HG03045 (cell line): ENCODE measurements around the gene TCF3.

Source experiments
- ATAC-seq: cut with Tn5 transposase; IDR thresholded peaks from one replicate; pipeline ENCODE4 v1.9.1; 2021; ENCODE audit warnings: mild to moderate bottlenecking, moderate library complexity; ENCODE audit not compliant: unreplicated experiment

Gene TCF3

DNA sequence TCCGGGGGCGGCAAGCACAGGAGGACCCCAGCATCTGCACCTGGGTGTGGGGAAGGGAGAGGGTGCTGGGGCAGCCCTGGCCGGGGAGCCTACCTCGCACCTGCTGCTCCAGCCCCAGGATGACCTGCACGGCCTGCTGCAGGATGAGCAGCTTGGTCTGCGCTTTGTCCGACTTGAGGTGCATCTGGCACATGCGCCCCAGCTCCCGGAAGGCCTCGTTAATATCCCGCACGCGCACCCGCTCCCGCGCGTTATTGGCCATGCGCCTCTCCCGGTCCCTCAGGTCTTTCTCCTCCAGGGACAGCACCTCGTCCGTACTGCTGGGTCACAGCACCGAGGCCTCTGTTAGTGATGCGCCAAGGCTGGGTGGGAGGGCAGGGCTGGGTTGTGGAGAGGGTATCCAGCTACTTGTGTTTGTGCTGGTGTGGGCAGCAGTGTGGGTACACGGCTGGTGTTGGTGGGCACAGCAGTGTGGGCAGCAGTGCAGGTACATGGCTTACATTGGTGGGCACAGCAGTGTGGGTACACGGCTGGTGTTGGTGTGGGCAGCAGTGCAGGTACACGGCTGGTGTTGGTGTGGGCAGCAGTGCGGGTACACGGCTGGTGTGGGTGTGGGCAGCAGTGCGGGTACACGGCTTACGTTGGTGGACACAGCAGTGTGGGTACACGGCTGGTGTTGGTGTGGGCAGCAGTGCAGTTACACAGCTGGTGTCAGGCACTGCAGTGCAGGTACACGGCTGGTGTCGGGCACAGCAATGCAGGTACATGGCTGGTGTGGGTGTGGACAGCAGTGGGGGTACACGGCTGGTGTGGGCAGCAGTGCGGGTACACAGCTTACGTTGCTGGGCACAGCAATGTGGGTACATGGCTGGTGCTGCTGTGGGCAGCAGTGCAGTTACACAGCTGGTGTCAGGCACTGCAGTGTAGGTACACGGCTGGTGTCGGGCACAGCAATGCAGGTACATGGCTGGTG is 40.0 kb downstream of the TCF3 start:
- no peak for ATAC-seq

DNA sequence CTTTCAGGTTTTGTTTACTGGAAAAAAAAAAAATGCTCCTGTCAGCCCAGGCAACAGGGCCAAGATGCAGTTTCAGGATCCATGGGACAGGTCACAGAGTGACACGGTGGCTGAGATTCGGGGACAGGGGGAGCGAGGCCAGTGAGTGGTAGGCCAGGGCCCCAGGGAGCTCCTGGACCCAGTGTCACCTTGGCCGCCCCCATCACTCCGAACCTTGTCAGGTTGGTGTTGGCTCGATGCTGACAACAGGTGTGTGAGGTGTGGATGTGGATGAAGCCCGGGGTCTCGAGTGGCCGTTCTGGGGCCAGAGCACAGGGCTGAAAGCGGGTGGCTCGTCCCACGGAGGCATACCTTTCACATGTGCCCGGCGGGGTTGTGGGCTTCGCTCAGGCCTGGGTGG is 41.1 kb downstream of the TCF3 start:
- no peak for ATAC-seq

- ATAC-seq: no peak
Measured at GRCh38 chr19:1610579-1610978, 41.8 kb downstream of the TCF3 start.

GRCh38 chr19:1609680-1610474 is 42.5 kb downstream of the TCF3 start:
- ATAC-seq: no peak

DNA sequence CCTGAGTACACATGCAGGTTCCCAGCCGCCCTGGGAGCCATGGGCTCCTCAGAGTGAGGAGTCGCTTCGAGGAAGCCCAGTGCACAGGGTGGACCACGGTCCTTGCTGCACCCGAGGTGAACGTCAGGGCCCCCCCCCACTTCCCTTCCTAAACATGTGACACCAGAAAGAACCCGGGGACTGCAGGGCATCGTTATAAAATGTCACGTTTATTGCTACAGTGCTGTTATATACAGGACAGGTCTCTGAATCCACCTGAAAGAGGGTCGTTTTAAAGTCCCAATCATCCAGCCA is 43.4 kb downstream of the TCF3 start:
- no peak for ATAC-seq

DNA sequence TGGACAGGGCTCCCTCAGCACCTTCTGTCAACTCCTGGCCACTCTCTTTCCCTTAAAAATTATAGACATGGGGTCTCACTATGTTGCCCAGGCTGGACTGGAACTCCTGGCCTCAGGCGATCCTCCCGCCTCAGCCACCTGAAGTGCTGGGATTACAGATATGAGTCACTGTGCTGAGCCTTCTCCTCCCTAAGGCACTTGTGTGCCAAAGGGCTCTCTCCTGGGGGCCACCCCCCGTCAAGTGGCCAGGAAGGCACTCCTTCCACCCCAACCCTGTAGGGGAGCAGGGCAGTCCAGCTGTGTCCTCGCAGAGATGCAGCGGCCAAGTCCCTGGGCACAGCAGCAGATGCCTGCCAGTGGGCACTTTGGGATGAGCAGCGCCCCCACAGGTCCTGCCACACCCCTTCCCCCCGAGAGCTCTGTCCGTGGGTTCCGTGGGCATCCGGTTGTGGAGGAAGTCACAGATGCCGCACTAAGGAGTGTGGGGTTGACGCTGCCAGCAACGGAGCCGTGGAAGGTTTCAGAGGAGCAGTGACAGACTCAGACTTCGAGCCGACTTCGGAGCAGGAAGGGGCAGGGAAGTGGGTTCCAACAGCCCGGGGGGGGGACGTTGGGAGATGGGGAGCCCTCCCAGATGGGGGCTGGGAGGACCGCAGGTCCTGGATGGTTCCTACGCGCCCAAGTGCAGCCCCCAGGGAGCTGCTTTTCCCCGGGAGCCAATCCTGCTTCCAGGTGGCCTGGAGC is 43.9 kb downstream of the TCF3 start:
- ATAC-seq: no peak

- ATAC-seq: no peak
Measured at GRCh38 chr19:1606138-1606651, 46.2 kb downstream of the TCF3 start.

DNA sequence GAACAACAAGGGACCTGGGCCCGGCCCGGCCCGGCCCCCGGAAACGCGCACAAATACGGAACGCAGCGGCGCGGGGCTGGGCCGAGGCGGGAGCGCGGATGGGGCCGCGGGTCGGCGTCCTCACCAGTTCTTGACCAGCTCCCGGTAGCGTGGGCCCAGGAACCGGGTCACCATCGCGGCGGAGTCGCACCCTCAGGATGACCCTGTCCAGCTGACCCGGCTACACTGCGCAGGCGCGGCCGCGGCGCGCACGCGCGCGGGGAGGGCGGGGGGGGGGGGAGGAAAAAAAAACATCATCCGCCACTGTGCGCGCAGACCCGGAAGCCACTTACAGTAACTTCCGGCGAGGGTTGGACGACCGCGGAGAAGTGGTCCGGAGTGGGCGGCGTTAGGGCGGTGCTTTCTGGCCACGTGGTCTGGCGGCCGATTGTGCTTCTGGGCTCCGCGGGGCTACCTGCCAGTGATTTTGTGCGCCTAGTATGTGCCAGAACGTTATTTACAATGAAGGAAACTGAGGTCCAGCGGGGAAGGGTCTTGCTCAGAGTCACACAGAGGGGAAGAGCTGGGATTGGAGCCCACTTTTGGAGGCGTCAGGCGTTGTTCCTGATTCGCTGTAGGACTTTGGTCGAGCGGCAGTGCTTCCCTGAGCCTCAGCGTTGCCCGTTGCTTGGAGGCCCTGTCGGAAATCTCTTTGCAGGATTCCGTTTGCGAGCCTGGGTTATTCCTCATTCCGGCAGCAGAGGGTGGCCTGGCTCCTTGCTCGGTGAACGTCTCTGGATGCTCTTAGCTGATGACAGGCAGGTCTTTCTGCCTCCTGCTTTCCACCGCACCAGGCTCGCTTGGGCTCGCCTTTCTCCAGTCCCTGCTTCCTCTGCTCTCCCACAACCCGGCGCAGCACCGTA is 46.9 kb downstream of the TCF3 start, which contains the start of gene UQCR11:
TSS of gene UQCR11 (minus strand) at position 227 of the 902 bp plus-strand sequence. CDS start at position 174, 53 bp downstream.
- peak; percentile 81 for ATAC-seq

GRCh38 chr19:1602091-1602707 is 50.2 kb downstream of the TCF3 start:
- ATAC-seq: no peak

GRCh38 chr19:1601613-1602064 is 50.8 kb downstream of the TCF3 start:
- no peak for ATAC-seq

GRCh38 chr19:1599460-1599846 is 53.0 kb downstream of the TCF3 start:
- ATAC-seq: no peak

- ATAC-seq: no peak
Measured at GRCh38 chr19:1598777-1599459, 53.5 kb downstream of the TCF3 start.

- no peak for ATAC-seq
Measured at GRCh38 chr19:1593501-1593772, 59.0 kb downstream of the TCF3 start.

DNA sequence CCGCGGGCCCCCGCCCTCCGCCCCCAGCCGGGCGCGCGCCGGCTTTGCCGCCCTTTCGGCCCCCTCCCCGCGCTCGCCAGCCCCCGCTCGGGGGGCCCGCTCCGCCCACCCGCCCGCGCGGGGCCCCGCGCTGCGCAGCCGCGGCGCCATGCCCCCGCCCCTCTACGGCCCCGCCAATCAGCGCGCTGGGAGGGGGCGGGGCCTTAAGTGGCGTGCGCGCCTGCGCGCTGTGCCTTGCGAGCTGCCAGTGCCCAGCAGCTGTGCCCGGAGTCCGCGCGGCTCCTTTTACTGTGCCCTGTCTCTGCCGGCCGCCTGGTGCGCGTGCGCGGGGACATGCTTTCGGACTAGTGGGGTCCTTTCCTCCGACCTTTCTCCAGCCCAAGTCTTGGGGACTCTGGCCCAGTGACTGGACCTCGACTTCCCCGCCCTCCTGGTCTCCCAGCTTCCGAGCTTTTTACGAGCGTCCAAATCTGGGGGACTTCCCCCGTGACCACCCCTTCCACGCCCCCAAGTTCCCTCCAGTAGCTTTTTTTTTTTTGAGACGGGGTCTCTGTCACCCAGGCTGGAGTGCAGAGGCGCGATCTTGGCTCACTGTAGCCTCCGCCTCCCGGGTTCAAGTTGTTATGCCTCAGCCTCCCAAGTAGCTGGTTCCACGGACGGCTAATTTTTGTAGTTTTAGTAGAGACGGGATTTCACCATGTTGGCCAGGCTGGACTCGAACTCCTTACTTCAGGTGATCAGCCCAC is 59.5 kb downstream of the TCF3 start, which contains the start of gene MBD3:
TSS of gene MBD3 (minus strand) at position 111 of the 746 bp plus-strand sequence. CDS start 234 bp downstream, outside the sequence.
- ATAC-seq: peak; percentile 71

DNA sequence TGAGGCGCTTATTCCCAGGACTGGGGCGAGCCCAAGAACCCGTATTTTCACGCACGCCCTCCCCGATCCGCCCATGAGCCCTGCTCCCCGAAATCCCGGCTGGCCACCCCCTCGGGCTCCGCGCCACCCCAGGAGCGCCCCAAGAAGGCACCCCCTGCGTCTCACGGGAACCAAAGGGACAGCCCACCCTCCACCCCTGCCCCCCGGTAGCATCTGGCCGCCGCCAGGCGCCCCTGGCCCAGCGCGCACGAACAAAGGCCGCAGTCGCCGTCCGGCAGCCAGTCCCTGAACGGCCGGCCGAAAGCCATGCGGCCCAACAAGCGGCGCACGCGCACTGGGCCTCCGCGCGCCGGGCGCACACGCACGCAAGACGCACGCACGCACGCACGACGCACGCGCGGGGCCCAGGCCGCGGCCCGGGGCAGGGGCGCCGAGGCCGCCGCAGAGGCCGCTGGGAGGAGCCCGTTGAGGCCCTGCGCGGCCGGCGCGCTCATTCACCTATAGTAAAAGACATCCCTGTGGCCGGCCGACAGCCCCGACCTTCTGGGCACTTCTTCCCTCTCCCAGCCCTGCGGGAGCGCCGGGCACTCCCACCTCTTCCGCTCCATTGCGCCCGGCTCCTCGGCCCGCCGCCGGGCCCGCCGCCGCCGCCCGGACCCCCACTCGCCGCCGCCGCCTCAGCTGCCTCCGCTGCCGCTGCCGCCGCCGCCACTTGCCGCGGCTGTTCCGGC is 60.2 kb downstream of the TCF3 start:
- ATAC-seq: peak; percentile 58

DNA sequence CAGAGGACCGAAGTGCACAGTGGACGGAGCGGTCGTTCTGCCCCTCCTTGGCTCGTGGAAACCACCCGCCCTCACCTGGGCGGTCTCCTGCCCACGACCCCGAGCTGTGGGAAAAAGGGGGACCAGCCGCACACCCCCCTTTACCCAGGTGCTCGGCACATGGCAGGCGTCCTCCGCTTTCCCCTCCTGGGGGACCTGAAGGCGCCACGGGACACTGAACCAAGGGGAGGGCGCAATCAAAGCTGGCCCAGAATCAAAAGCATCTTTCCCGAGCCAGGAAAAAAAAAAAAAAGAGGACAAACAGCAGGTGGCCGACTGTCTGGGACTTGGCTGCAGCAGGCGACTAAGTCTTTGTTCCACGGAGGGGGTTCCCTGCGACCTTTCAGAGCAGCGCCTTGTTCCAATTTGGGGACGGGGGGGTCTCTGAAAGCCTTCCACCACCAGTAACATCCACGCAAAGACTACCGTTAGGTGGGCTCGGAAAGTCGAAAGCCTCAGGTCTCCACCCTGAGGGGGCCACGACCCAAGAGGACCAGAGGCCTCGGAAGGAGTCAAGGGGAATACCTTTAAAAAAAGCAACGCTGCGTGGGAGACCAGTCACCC is 60.9 kb downstream of the TCF3 start:
- ATAC-seq: peak; percentile 2
